HEK293T (cell line): ENCODE results near the gene TMUB1.

Experiments
- CTCF ChIA-PET: fragments of 350-600 bp; formaldehyde crosslinking; extraction: SDS; loops from one replicate; lab custom pipeline; 2021; ENCODE audit warnings: antibody characterized with exemption, inconsistent platforms; lab: Yijun Ruan, JAX
- POLR2A ChIA-PET: fragments of 350-600 bp; formaldehyde crosslinking; extraction: SDS; loops from one replicate; lab custom pipeline; 2020; ENCODE audit warnings: antibody characterized with exemption, inconsistent platforms; lab: Yijun Ruan, JAX
- DNase-seq: peaks from one replicate; pipeline ENCODE4 v3.0.0; 2012; ENCODE audit warnings: mixed read lengths; ENCODE audit errors: extremely low spot score
- ARNT ChIP-seq: fragments of 450-650 bp; IDR thresholded peaks from 2 replicates; pipeline ENCODE4 v1.6.1; 2017; ENCODE audit warnings: mild to moderate bottlenecking
- BHLHE40 ChIP-seq: fragments of 450-650 bp; IDR thresholded peaks from 2 replicates; pipeline ENCODE4 v1.6.1; 2016; ENCODE audit warnings: mild to moderate bottlenecking, moderate library complexity, borderline replicate concordance
- CTBP1 ChIP-seq: fragments of 450-650 bp; IDR thresholded peaks from 2 replicates; pipeline ENCODE4 v1.6.1; 2016; ENCODE audit warnings: borderline replicate concordance
- ELF4 ChIP-seq: fragments of 450-650 bp; IDR thresholded peaks from 2 replicates; pipeline ENCODE4 v1.6.1; 2017; ENCODE audit warnings: antibody characterized with exemption
- FOXA1 ChIP-seq: fragments of 450-650 bp; IDR thresholded peaks from 2 replicates; pipeline ENCODE4 v1.6.1; 2016; ENCODE audit warnings: mild to moderate bottlenecking
- FOXK2 ChIP-seq: fragments of 450-650 bp; IDR thresholded peaks from 2 replicates; pipeline ENCODE4 v1.6.1; 2016; ENCODE audit warnings: mild to moderate bottlenecking
- FOXM1 ChIP-seq: fragments of 450-650 bp; IDR thresholded peaks from 2 replicates; pipeline ENCODE4 v1.6.1; 2017; ENCODE audit warnings: mild to moderate bottlenecking, borderline replicate concordance
- HDGF ChIP-seq: fragments of 450-650 bp; IDR thresholded peaks from 2 replicates; pipeline ENCODE4 v1.6.1; 2017; ENCODE audit warnings: antibody characterized with exemption, borderline replicate concordance
- L3MBTL2 ChIP-seq: fragments of 450-650 bp; conservative IDR thresholded peaks from 2 replicates; pipeline ENCODE4 v1.6.1; 2016; ENCODE audit warnings: mild to moderate bottlenecking
- LEF1 ChIP-seq: fragments of 450-650 bp; IDR thresholded peaks from 2 replicates; pipeline ENCODE4 v1.6.1; 2017; ENCODE audit warnings: mild to moderate bottlenecking, borderline replicate concordance
- NFRKB ChIP-seq: fragments of 450-650 bp; IDR thresholded peaks from 2 replicates; pipeline ENCODE4 v1.6.1; 2016; ENCODE audit warnings: mild to moderate bottlenecking, moderate library complexity
- SP1 ChIP-seq: fragments of 450-650 bp; IDR thresholded peaks from 2 replicates; pipeline ENCODE4 v1.6.1; 2017
- SUZ12 ChIP-seq: fragments of 450-650 bp; IDR thresholded peaks from 2 replicates; pipeline ENCODE4 v1.6.1; 2016; ENCODE audit warnings: mild to moderate bottlenecking
- TARDBP ChIP-seq: fragments of 450-650 bp; IDR thresholded peaks from 2 replicates; pipeline ENCODE4 v1.6.1; 2016
- ZNF384 ChIP-seq: fragments of 450-650 bp; IDR thresholded peaks from 2 replicates; pipeline ENCODE4 v1.6.1; 2016
- TF ChIP-seq, protein P1 (sequence below): fragments of 450-650 bp; IDR thresholded peaks from 2 replicates; pipeline ENCODE4 v1.6.1; 2016

The TMUB1 gene

DNA sequence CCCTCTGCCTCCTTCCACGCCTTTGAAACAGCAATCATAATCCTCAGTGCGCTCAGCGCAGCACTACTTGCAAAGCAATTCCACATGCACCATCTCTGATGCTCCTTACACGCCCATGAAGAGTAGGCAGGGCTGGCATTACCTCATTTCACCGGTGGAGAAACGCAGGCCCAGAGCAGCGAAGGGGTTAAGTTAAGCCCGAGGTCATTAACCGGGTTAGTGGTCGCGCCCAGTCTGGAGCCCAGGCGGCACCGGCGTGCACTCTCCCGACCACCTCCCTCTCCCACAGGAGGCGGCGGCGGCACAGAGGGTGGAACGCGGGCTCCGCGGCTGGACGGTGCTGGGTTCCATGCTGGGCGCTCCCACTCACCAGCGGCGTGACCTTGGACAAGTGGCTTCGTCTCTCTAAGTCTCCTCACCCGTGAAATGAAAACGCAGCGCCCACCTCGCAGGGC is 3.2 kb downstream of the TMUB1 start:
- ChIA-PET POLR2A (interaction anchor here (0.8 to 4.7 kb wide), 21 partner anchors 8 to 172 kb away, joined by 3 to 38 read pairs (median 4); partner anchors contain the start of genes ABCB8, ABCF2, CDK5 and CHPF2), CTCF (interaction anchor here (1.1 kb wide), 1 partner anchor 31 kb away, joined by 4 read pairs; no protein-coding TSS in a partner anchor)
- TF ChIP-seq SUZ12 (no peak), FOXM1 (no peak), TARDBP (no peak), ELF4 (no peak), FOXK2 (no peak), BHLHE40 (no peak), ARNT (no peak), FOXA1 (no peak), LEF1 (no peak), ZNF384 (no peak), L3MBTL2 (no peak), HDGF (no peak), NFRKB (no peak), SP1 (no peak), CTBP1 (no peak)
- TF ChIP-seq, protein P1, sequence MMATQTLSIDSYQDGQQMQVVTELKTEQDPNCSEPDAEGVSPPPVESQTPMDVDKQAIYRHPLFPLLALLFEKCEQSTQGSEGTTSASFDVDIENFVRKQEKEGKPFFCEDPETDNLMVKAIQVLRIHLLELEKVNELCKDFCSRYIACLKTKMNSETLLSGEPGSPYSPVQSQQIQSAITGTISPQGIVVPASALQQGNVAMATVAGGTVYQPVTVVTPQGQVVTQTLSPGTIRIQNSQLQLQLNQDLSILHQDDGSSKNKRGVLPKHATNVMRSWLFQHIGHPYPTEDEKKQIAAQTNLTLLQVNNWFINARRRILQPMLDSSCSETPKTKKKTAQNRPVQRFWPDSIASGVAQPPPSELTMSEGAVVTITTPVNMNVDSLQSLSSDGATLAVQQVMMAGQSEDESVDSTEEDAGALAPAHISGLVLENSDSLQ = no peak
- no peak for DNase-seq

- TF ChIP-seq L3MBTL2 = no peak
- POLR2A ChIA-PET = interaction anchor here (1.1 to 4.7 kb wide), 4 partner anchors 11 to 173 kb away, joined by 3 to 38 read pairs (median 8); partner anchors contain the start of genes ABCB8, CDK5 and SLC4A2
- CTCF ChIA-PET = no interaction called here
- DNase-seq = no peak
Measured at GRCh38 chr7:151079199-151079910, 3.9 kb downstream of the TMUB1 start.

DNA sequence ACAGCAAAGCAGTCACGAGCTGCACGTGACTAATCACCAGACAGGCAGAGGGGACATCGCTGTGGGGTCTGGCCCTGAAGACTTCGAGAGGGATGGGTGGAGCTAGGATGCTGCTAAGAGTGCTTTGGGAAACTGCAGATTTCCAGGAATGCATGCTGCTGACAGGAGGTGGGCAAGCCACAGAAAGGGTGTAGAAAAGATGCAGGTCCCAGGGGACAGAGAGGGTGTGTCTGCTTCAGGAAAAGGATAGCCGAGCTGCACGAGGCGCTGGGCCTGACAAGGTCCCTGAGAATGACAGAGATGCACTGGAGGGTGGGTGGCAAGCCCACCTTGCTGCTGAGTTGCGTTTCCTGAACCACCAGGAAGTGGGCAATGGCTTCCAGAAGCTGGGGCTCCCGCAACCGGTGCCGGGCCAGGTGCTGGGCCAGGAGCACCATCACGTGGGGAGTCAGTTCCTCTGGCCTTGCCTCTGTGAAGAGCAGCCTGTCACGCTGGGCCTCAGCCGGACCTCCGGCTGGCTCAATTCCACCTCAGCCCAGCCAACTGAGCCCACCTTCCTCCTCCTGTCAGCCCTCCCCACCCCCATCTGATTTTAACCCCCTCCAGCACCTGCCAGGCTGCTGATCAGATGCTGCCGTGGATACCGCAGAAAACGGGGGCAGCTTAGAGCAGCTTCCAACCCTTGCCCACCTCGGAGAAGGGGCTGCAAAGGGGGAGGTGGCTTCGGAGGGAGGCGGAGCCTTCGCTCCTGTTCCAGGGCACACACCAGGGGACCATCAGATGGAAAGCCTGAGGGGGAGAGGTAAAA is 4.9 kb downstream of the TMUB1 start:
- CTCF ChIA-PET = no interaction called here
- no peak for DNase-seq
- POLR2A ChIA-PET = interaction anchor here (0.6 to 4.7 kb wide), 4 partner anchors 11 to 50 kb away, joined by 3 to 38 read pairs (median 7); partner anchors contain the start of genes ABCB8, CDK5 and SLC4A2
- TF ChIP-seq HDGF (no peak), BHLHE40 (no peak)

DNA sequence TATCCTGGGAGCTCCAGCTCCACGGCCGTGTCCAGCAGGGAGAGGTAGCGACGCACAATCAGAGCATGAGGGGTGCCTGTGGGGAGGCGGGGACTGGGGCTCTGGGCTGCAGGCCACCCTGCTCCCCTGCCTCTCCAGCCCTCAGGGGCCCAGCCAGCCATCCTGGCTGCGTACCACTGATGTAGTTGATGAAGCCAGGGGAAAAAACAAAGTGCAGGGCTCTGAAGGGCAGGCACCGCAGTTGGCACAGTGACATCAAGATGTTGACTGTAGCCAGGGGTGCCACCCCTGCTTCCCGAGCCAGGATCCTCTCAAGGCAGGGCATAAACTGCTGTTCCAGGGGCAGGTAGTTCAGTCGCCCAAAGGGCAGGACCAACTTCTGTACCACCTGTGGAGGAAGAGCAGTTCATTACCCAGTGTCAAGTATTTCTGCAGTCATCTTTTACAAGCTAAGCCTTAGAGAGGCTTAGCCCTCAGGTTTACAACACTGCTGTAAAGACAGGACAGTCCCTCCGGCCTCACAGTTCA is 5.5 kb downstream of the TMUB1 start:
- CTCF ChIA-PET = interaction anchor here (1.6 kb wide), 2 partner anchors 31 to 33 kb away, joined by 5 to 6 read pairs; no protein-coding TSS in a partner anchor
- POLR2A ChIA-PET = interaction anchor here (0.6 to 4.7 kb wide), 6 partner anchors 8 to 49 kb away, joined by 3 to 38 read pairs (median 9); partner anchors contain the start of genes ABCB8, AGAP3, CDK5 and SLC4A2
- TF ChIP-seq NFRKB = no peak
- no peak for TF ChIP-seq L3MBTL2
- TF ChIP-seq ARNT = no peak
- no peak for TF ChIP-seq FOXK2
- no peak for TF ChIP-seq CTBP1
- TF ChIP-seq ZNF384 = no peak
- TF ChIP-seq HDGF = no peak
- no peak for TF ChIP-seq ELF4
- TF ChIP-seq SUZ12 = no peak
- no peak for TF ChIP-seq TARDBP
- TF ChIP-seq SP1 = no peak
- TF ChIP-seq, protein P1 = no peak
- TF ChIP-seq LEF1 = no peak
- TF ChIP-seq FOXA1 = no peak
- TF ChIP-seq FOXM1 = no peak
- no peak for TF ChIP-seq BHLHE40
- DNase-seq = no peak

- ChIA-PET CTCF (interaction anchor here (0.6 to 1.6 kb wide), 5 partner anchors 10 to 133 kb away, joined by 4 to 6 read pairs (median 5); no protein-coding TSS in a partner anchor), POLR2A (interaction anchor here (1.4 to 4.7 kb wide), 5 partner anchors 9 to 49 kb away, joined by 5 to 38 read pairs (median 11); partner anchors contain the start of genes ABCB8, AGAP3, CDK5 and SLC4A2)
- no peak for TF ChIP-seq ARNT
- no peak for TF ChIP-seq FOXA1
- TF ChIP-seq HDGF = peak; percentile 71; the same call in 1 of the 2 replicates
- TF ChIP-seq FOXK2 = no peak
- TF ChIP-seq ELF4 = no peak; the same call in 1 of the 2 replicates
- TF ChIP-seq BHLHE40 = no peak
- DNase-seq = peak; percentile 62
Measured at GRCh38 chr7:151076863-151077704, 6.2 kb downstream of the TMUB1 start.
